HepG2 (cell line): ENCODE data around the gene ATF3.

Source experiments
- BRD4 ChIP-seq: sonication (generic); formaldehyde crosslinking; IDR thresholded peaks from 2 replicates; pipeline ENCODE4 v1.4.0; 2020; ENCODE audit warnings: missing genetic modification reagents
- ELF4 ChIP-seq: sonication (generic); formaldehyde crosslinking; IDR thresholded peaks from 2 replicates; pipeline ENCODE4 v1.5.0; 2020; ENCODE audit warnings: missing genetic modification reagents, mild to moderate bottlenecking, moderate library complexity, borderline replicate concordance
- NFIC ChIP-seq: IDR thresholded peaks from 2 replicates; pipeline ENCODE4 v1.6.1; 2012; ENCODE audit warnings: mild to moderate bottlenecking, low read length, inconsistent platforms
- POLR2A ChIP-seq, 2 experiments: IDR thresholded peaks; 2 replicates each; pipeline ENCODE4 v1.6.1; 2011; ENCODE audit warnings: low read depth in 2 of 2, low read length in 2 of 2, mild to moderate bottlenecking in 1 of 2, moderate library complexity in 1 of 2; ENCODE audit not compliant: insufficient read depth in 1 of 2
- ZBTB8A ChIP-seq: sonication (generic); formaldehyde crosslinking; IDR thresholded peaks from 2 replicates; pipeline ENCODE4 v1.4.0; 2020; ENCODE audit warnings: mild to moderate bottlenecking, low read depth, missing genetic modification reagents, borderline replicate concordance
- ZNF383 ChIP-seq: sonication (generic); formaldehyde crosslinking; IDR thresholded peaks from 2 replicates; pipeline ENCODE4 v1.4.0; 2020; ENCODE audit warnings: missing genetic modification reagents, mild to moderate bottlenecking, borderline replicate concordance
- ZNF547 ChIP-seq: sonication (generic); formaldehyde crosslinking; IDR thresholded peaks from 2 replicates; pipeline ENCODE4 v1.5.1; 2020; ENCODE audit warnings: mild to moderate bottlenecking, missing genetic modification reagents
- TF ChIP-seq, protein P1 (sequence below): sonication (generic); formaldehyde crosslinking; IDR thresholded peaks from 2 replicates; pipeline ENCODE4 v1.5.0; 2020; ENCODE audit warnings: mild to moderate bottlenecking, missing genetic modification reagents, moderate library complexity

- TF ChIP-seq ZNF383 (CRISPR knock-in tag) (no peak), ZNF547 (CRISPR knock-in tag) (no peak), NFIC (no peak), ELF4 (no peak), POLR2A (IDR thresholded peaks at IDR 0.05; ENCODE audit: insufficient read depth in 1 of 2, low read depth in 2 of 2, low read length in 2 of 2) (no peak), ZBTB8A (CRISPR knock-in tag) (no peak), BRD4 (CRISPR knock-in tag) (no peak)
- TF ChIP-seq, protein P1, sequence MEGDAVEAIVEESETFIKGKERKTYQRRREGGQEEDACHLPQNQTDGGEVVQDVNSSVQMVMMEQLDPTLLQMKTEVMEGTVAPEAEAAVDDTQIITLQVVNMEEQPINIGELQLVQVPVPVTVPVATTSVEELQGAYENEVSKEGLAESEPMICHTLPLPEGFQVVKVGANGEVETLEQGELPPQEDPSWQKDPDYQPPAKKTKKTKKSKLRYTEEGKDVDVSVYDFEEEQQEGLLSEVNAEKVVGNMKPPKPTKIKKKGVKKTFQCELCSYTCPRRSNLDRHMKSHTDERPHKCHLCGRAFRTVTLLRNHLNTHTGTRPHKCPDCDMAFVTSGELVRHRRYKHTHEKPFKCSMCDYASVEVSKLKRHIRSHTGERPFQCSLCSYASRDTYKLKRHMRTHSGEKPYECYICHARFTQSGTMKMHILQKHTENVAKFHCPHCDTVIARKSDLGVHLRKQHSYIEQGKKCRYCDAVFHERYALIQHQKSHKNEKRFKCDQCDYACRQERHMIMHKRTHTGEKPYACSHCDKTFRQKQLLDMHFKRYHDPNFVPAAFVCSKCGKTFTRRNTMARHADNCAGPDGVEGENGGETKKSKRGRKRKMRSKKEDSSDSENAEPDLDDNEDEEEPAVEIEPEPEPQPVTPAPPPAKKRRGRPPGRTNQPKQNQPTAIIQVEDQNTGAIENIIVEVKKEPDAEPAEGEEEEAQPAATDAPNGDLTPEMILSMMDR (CRISPR knock-in tag) = no peak
Measured at GRCh38 chr1:212593821-212594251, 14.7 kb upstream of the ATF3 start.
